Measurements from ENCODE around the gene STUM.

DNA sequence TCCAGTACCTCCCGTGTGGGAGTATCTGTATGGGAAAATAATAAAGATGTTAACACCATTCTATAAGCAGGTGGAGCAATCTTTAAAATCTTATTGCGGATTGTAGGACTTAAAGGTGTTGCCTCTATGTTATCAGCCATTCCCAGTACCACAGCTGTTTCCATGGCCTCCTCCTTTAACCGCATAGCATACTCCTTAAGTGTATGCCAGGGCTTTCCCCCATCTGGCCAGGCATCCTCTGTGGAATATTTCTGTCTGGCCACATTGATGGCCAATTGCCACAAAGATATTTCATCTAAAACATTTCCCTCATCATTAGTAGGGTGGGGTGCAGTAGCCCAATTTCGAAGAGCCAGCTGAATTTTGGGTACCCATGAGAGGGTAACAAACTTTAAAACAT is 7.3 kb upstream of the STUM start:
- TF ChIP-seq POLR2AphosphoS5 (IDR thresholded peaks at IDR 0.05; ENCODE audit: low read depth) (no peak), EZH2 (IDR thresholded peaks at IDR 0.05; ENCODE audit: low read depth, unreplicated experiment) (no peak), CREB1 (CRISPR knock-in tag; IDR thresholded peaks at IDR 0.05; ENCODE audit: low read depth) (no peak), EZH2phosphoT487 (IDR thresholded peaks at IDR 0.05; ENCODE audit: unreplicated experiment) (no peak), JUNB (IDR thresholded peaks at IDR 0.05; ENCODE audit: unreplicated experiment) (no peak), ZNF331 (CRISPR knock-in tag; IDR thresholded peaks at IDR 0.05; ENCODE audit: low read depth) (no peak), STAT1 (IDR thresholded peaks at IDR 0.05; ENCODE audit: unreplicated experiment) (no peak)
- TF ChIP-seq, protein P1, sequence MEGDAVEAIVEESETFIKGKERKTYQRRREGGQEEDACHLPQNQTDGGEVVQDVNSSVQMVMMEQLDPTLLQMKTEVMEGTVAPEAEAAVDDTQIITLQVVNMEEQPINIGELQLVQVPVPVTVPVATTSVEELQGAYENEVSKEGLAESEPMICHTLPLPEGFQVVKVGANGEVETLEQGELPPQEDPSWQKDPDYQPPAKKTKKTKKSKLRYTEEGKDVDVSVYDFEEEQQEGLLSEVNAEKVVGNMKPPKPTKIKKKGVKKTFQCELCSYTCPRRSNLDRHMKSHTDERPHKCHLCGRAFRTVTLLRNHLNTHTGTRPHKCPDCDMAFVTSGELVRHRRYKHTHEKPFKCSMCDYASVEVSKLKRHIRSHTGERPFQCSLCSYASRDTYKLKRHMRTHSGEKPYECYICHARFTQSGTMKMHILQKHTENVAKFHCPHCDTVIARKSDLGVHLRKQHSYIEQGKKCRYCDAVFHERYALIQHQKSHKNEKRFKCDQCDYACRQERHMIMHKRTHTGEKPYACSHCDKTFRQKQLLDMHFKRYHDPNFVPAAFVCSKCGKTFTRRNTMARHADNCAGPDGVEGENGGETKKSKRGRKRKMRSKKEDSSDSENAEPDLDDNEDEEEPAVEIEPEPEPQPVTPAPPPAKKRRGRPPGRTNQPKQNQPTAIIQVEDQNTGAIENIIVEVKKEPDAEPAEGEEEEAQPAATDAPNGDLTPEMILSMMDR (conservative IDR thresholded peaks at IDR 0.05; ENCODE audit: low read depth in 2 of 2): no peak
- TF ChIP-seq, protein P2, sequence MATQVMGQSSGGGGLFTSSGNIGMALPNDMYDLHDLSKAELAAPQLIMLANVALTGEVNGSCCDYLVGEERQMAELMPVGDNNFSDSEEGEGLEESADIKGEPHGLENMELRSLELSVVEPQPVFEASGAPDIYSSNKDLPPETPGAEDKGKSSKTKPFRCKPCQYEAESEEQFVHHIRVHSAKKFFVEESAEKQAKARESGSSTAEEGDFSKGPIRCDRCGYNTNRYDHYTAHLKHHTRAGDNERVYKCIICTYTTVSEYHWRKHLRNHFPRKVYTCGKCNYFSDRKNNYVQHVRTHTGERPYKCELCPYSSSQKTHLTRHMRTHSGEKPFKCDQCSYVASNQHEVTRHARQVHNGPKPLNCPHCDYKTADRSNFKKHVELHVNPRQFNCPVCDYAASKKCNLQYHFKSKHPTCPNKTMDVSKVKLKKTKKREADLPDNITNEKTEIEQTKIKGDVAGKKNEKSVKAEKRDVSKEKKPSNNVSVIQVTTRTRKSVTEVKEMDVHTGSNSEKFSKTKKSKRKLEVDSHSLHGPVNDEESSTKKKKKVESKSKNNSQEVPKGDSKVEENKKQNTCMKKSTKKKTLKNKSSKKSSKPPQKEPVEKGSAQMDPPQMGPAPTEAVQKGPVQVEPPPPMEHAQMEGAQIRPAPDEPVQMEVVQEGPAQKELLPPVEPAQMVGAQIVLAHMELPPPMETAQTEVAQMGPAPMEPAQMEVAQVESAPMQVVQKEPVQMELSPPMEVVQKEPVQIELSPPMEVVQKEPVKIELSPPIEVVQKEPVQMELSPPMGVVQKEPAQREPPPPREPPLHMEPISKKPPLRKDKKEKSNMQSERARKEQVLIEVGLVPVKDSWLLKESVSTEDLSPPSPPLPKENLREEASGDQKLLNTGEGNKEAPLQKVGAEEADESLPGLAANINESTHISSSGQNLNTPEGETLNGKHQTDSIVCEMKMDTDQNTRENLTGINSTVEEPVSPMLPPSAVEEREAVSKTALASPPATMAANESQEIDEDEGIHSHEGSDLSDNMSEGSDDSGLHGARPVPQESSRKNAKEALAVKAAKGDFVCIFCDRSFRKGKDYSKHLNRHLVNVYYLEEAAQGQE (IDR thresholded peaks at IDR 0.05; ENCODE audit: unreplicated experiment): no peak
- TF ChIP-seq, protein P3, sequence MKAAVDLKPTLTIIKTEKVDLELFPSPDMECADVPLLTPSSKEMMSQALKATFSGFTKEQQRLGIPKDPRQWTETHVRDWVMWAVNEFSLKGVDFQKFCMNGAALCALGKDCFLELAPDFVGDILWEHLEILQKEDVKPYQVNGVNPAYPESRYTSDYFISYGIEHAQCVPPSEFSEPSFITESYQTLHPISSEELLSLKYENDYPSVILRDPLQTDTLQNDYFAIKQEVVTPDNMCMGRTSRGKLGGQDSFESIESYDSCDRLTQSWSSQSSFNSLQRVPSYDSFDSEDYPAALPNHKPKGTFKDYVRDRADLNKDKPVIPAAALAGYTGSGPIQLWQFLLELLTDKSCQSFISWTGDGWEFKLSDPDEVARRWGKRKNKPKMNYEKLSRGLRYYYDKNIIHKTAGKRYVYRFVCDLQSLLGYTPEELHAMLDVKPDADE (IDR thresholded peaks at IDR 0.05): no peak
